Transverse colon (tissue), 4 donors: ENCODE measurements around the gene C1QC.

ENCODE experiments used
- CTCF ChIP-seq, 5 experiments: fragments of 200-600 bp in 3 of 5; fragments of 450-650 bp in 2 of 5; sonication (generic) in 3 of 5; IDR thresholded peaks; 1 replicate in 2 of 5; 2 replicates in 3 of 5; pipeline ENCODE4 v1.5.1; 2016 to 2017; ENCODE audit warnings: antibody characterized with exemption in 5 of 5, inconsistent platforms in 3 of 5, mild to moderate bottlenecking in 2 of 5, moderate library complexity in 1 of 5
- EP300 ChIP-seq: sonication (generic); formaldehyde crosslinking; IDR thresholded peaks from one replicate; pipeline ENCODE4 v1.6.1; 2017; ENCODE audit warnings: antibody characterized with exemption, low read depth
- POLR2A ChIP-seq: fragments of 450-650 bp; IDR thresholded peaks from one replicate; pipeline ENCODE4 v1.6.1; 2016; ENCODE audit warnings: antibody characterized with exemption, mild to moderate bottlenecking, moderate library complexity
- POLR2AphosphoS5 ChIP-seq, 3 donors: sonication (generic); formaldehyde crosslinking; IDR thresholded peaks; one replicate each; pipeline ENCODE4 v1.6.1; 2016; ENCODE audit warnings: antibody characterized with exemption in 3 of 3

- TF ChIP-seq POLR2A (no peak), CTCF (IDR thresholded peaks at IDR 0.05) (no peak), EP300 (no peak), POLR2AphosphoS5 (IDR thresholded peaks at IDR 0.05) (no peak)
These were observed 27.5 kb upstream of the C1QC start for GRCh38 chr1:22615886-22616285.
